Spinal cord (tissue), 10 donors: ENCODE data around the gene C3orf20. TPM values are rescaled to one million over a fixed set of nuclear protein-coding genes. Genes with fewer than 3 reads are reported as not detected.

Source experiments
- DNase-seq, 6 donors: peaks; one replicate each; pipeline versions ENCODE4 v3.0.0 to v3.0.0-alpha.2; 2013 to 2015; ENCODE audit warnings: low spot score in 6 of 6, low read depth in 4 of 6
- H3K27ac ChIP-seq: one replicate; pipeline ENCODE4 v1.5.1; 2013; ENCODE audit warnings: low read depth, low read length, control low read depth
- H3K27me3 ChIP-seq: one replicate; pipeline ENCODE4 v1.6.1; 2013; ENCODE audit warnings: low read length; ENCODE audit not compliant: control insufficient read depth, insufficient read depth
- H3K36me3 ChIP-seq: one replicate; pipeline ENCODE4 v1.6.1; 2013; ENCODE audit warnings: low read length; ENCODE audit not compliant: control insufficient read depth, insufficient read depth
- H3K4me1 ChIP-seq: one replicate; pipeline ENCODE4 v1.6.1; 2013; ENCODE audit warnings: low read length; ENCODE audit not compliant: control insufficient read depth, insufficient read depth
- H3K4me3 ChIP-seq: one replicate; pipeline ENCODE4 v1.5.1; 2013; ENCODE audit warnings: low read depth, low read length, control low read depth
- H3K9me3 ChIP-seq: one replicate; pipeline ENCODE4 v1.6.1; 2013; ENCODE audit warnings: low read length; ENCODE audit not compliant: control insufficient read depth, insufficient read depth
- WGBS: methylation state at CpG from one replicate; pipeline ENCODE4 v1.1.5; 2013; ENCODE audit warnings: missing lambda C conversion rate; ENCODE audit not compliant: insufficient coverage; 5-methylcytosine and 5-hydroxymethylcytosine counted together
- polyA plus RNA-seq, 2 donors: library from polyadenylated mRNA; unstranded; fragments of 120-200 nt; gene quantifications; one replicate each; pipeline ENCODE4 v1.2.1, GENCODE V29; 2013; ENCODE audit not compliant: insufficient read length in 2 of 2
- total RNA-seq, 2 donors: library from RNA; depleted of rRNA in 1 of 2; stranded (reverse); fragments of 120-200 nt in 1 of 2; fragments of >200 nt in 1 of 2; gene quantifications; one replicate each; pipeline versions ENCODE4 v1.2.3 to v1.2.4, GENCODE V29; 2013 to 2014
- donor health status: healthy.

Gene C3orf20
- total and polyA plus RNA-seq, 4 donors: 0.06 to 0.33 (median 0.16) TPM

- no peaks in the 10 kb centered on the region for H3K4me1 ChIP-seq
- DNase-seq: peak in 1 of 6 donors; percentile 47
- H3K27ac ChIP-seq: no peak overlapping the region
- no peaks in the 10 kb centered on the region for H3K27me3 ChIP-seq
- no peak overlapping the region for H3K4me3 ChIP-seq
- WGBS: 77% methylated on average over 1 of the region's 8 CpGs
- no peaks in the 10 kb centered on the region for H3K9me3 ChIP-seq
- H3K36me3 ChIP-seq: no peaks in the 10 kb centered on the region
Observed at GRCh38 chr3:14633819-14634424, 41.0 kb upstream of the C3orf20 start.

GRCh38 chr3:14634763-14635400 is 40.1 kb upstream of the C3orf20 start:
- Histone ChIP-seq H3K27me3 (no peaks in the 10 kb centered on the region), H3K4me1 (no peaks in the 10 kb centered on the region), H3K27ac (no peak overlapping the region), H3K36me3 (no peaks in the 10 kb centered on the region), H3K9me3 (no peaks in the 10 kb centered on the region), H3K4me3 (no peak overlapping the region)
- no peak for DNase-seq
- WGBS: no CpG with 5 or more reads among the region's 4 CpGs

- no peak overlapping the region for H3K27ac ChIP-seq
- no peaks in the 10 kb centered on the region for H3K36me3 ChIP-seq
- no peaks in the 10 kb centered on the region for H3K4me1 ChIP-seq
- no peak overlapping the region for H3K4me3 ChIP-seq
- DNase-seq: no peak
- H3K9me3 ChIP-seq: no peaks in the 10 kb centered on the region
- WGBS: 69% methylated on average over 2 of the region's 4 CpGs
- H3K27me3 ChIP-seq: no peaks in the 10 kb centered on the region
Observed at GRCh38 chr3:14636496-14637087, 38.3 kb upstream of the C3orf20 start.

- no peaks in the 10 kb centered on the region for H3K9me3 ChIP-seq
- peak in 2 of 6 donors; percentile 30 to 80 for DNase-seq
- no peaks in the 10 kb centered on the region for H3K36me3 ChIP-seq
- H3K4me3 ChIP-seq: no peak overlapping the region
- H3K27ac ChIP-seq: no peak overlapping the region
- WGBS: 48% methylated on average over 5 of the region's 10 CpGs
- H3K4me1 ChIP-seq: no peaks in the 10 kb centered on the region
- no peaks in the 10 kb centered on the region for H3K27me3 ChIP-seq
Observed at GRCh38 chr3:14640157-14640562, 34.8 kb upstream of the C3orf20 start.

- Histone ChIP-seq H3K36me3 (no peaks in the 10 kb centered on the region), H3K27ac (no peak overlapping the region), H3K9me3 (no peaks in the 10 kb centered on the region), H3K4me3 (no peak overlapping the region), H3K27me3 (no peaks in the 10 kb centered on the region), H3K4me1 (no peaks in the 10 kb centered on the region)
- WGBS: no CpG with 5 or more reads among the region's 2 CpGs
- DNase-seq: no peak
Observed at GRCh38 chr3:14640734-14641133, 34.2 kb upstream of the C3orf20 start.

- Histone ChIP-seq H3K4me3 (no peak overlapping the region), H3K4me1 (no peaks in the 10 kb centered on the region), H3K27me3 (no peaks in the 10 kb centered on the region), H3K36me3 (no peaks in the 10 kb centered on the region), H3K9me3 (no peaks in the 10 kb centered on the region), H3K27ac (no peak overlapping the region)
- DNase-seq: no peak
- 97% methylated on average over 4 of the region's 4 CpGs for WGBS
Observed at GRCh38 chr3:14641346-14641745, 33.6 kb upstream of the C3orf20 start.

GRCh38 chr3:14645453-14645852 is 29.5 kb upstream of the C3orf20 start:
- WGBS: 97% methylated on average over 2 of the region's 5 CpGs
- no peaks in the 10 kb centered on the region for H3K27me3 ChIP-seq
- no peaks in the 10 kb centered on the region for H3K9me3 ChIP-seq
- no peaks in the 10 kb centered on the region for H3K36me3 ChIP-seq
- H3K4me1 ChIP-seq: peaks cover 3% of the 10 kb centered on the region
- no peak overlapping the region for H3K27ac ChIP-seq
- H3K4me3 ChIP-seq: no peak overlapping the region
- DNase-seq: no peak

GRCh38 chr3:14646131-14646573 is 28.8 kb upstream of the C3orf20 start:
- WGBS: 94% methylated on average over 3 of the region's 6 CpGs
- Histone ChIP-seq H3K9me3 (no peaks in the 10 kb centered on the region), H3K27ac (no peak overlapping the region), H3K4me3 (no peak overlapping the region), H3K36me3 (no peaks in the 10 kb centered on the region), H3K4me1 (peaks cover 7% of the 10 kb centered on the region), H3K27me3 (no peaks in the 10 kb centered on the region)
- no peak for DNase-seq

- Histone ChIP-seq H3K4me1 (peaks cover 7% of the 10 kb centered on the region), H3K36me3 (no peaks in the 10 kb centered on the region), H3K27ac (no peak overlapping the region), H3K27me3 (no peaks in the 10 kb centered on the region), H3K9me3 (no peaks in the 10 kb centered on the region), H3K4me3 (no peak overlapping the region)
- no peak for DNase-seq
- 78% methylated on average over 7 of the region's 9 CpGs for WGBS
Observed at GRCh38 chr3:14646589-14647413, 28.1 kb upstream of the C3orf20 start.
